Liver (tissue), 9 donors: ENCODE data around the gene LLGL2. TPM values are rescaled to one million over a fixed set of nuclear protein-coding genes. Genes with fewer than 3 reads are reported as not detected.

Experiments
- DNase-seq: peaks from one replicate; pipeline ENCODE4 v3.0.0-alpha.2; 2017; ENCODE audit warnings: low spot score
- H3K27ac ChIP-seq, 2 donors: one replicate each; pipeline ENCODE4 v1.7.0; 2013; ENCODE audit warnings: inconsistent platforms in 2 of 2, low read length in 2 of 2, control low read depth in 1 of 2, low read depth in 1 of 2, mild to moderate bottlenecking in 1 of 2
- H3K27me3 ChIP-seq, 4 donors: one replicate each; pipeline versions ENCODE4 v1.6.1 to v1.7.0; 2013; ENCODE audit warnings: low read length in 3 of 4, inconsistent platforms in 1 of 4, mild to moderate bottlenecking in 1 of 4, moderate library complexity in 1 of 4; ENCODE audit not compliant: control insufficient read depth in 4 of 4, insufficient read depth in 4 of 4
- H3K36me3 ChIP-seq, 4 donors: one replicate each; pipeline versions ENCODE4 v1.6.1 to v1.7.0; 2013; ENCODE audit warnings: low read length in 3 of 4, mild to moderate bottlenecking in 3 of 4, low read depth in 1 of 4, moderate library complexity in 1 of 4; ENCODE audit not compliant: control insufficient read depth in 4 of 4, insufficient read depth in 3 of 4
- H3K4me1 ChIP-seq, 4 donors: one replicate each; pipeline versions ENCODE4 v1.6.1 to v1.7.0; 2013; ENCODE audit warnings: low read length in 3 of 4, mild to moderate bottlenecking in 3 of 4, moderate library complexity in 1 of 4; ENCODE audit not compliant: control insufficient read depth in 4 of 4, insufficient read depth in 4 of 4
- H3K4me3 ChIP-seq, 3 donors: one replicate each; pipeline versions ENCODE4 v1.6.1 to v1.7.0; 2013; ENCODE audit warnings: low read length in 3 of 3, control low read depth in 1 of 3, low read depth in 1 of 3, mild to moderate bottlenecking in 1 of 3
- H3K9ac ChIP-seq, 2 donors: one replicate each; pipeline ENCODE4 v1.7.0; 2013; ENCODE audit warnings: low read length in 2 of 2, mild to moderate bottlenecking in 2 of 2, moderate library complexity in 2 of 2, control low read depth in 1 of 2, low read depth in 1 of 2
- H3K9me3 ChIP-seq, 4 donors: one replicate each; pipeline versions ENCODE4 v1.6.1 to v1.7.0; 2013; ENCODE audit warnings: low read length in 3 of 4; ENCODE audit not compliant: control insufficient read depth in 4 of 4
- ATF3 ChIP-seq: IDR thresholded peaks from 2 replicates; pipeline ENCODE4 v1.6.1; 2016; ENCODE audit warnings: antibody characterized with exemption
- CTCF ChIP-seq: fragments of 150-350 bp; IDR thresholded peaks from 2 replicates; pipeline ENCODE4 v1.5.1; 2017; ENCODE audit warnings: improper control_type of control experiment, low read depth, low read length; ENCODE audit not compliant: missing input control
- EGR1 ChIP-seq, 2 donors: IDR thresholded peaks; 2 replicates each; pipeline ENCODE4 v1.6.1; 2016 to 2018; ENCODE audit warnings: antibody characterized with exemption in 2 of 2, low read depth in 2 of 2
- FOXA2 ChIP-seq: IDR thresholded peaks from 2 replicates; pipeline ENCODE4 v1.6.1; 2016; ENCODE audit warnings: antibody characterized with exemption
- GABPA ChIP-seq, 2 donors: IDR thresholded peaks in 1 of 2; conservative IDR thresholded peaks in 1 of 2; 2 replicates each; pipeline ENCODE4 v1.6.1; 2016; ENCODE audit warnings: antibody characterized with exemption in 2 of 2, mild to moderate bottlenecking in 1 of 2, moderate library complexity in 1 of 2
- HNF4A ChIP-seq, 2 donors: conservative IDR thresholded peaks; 2 replicates each; pipeline ENCODE4 v1.6.1; 2016; ENCODE audit warnings: antibody characterized with exemption in 2 of 2, mild to moderate bottlenecking in 2 of 2
- HNF4G ChIP-seq: IDR thresholded peaks from 2 replicates; pipeline ENCODE4 v1.6.1; 2016; ENCODE audit warnings: antibody characterized with exemption
- NR2F2 ChIP-seq: IDR thresholded peaks from 2 replicates; pipeline ENCODE4 v1.6.1; 2016; ENCODE audit warnings: antibody characterized with exemption
- RAD21 ChIP-seq, 2 donors: IDR thresholded peaks; 2 replicates each; pipeline ENCODE4 v1.6.1; 2016; ENCODE audit warnings: antibody characterized with exemption in 2 of 2, mild to moderate bottlenecking in 2 of 2
- REST ChIP-seq: IDR thresholded peaks from 2 replicates; pipeline ENCODE4 v1.6.1; 2016; ENCODE audit warnings: antibody characterized with exemption, mild to moderate bottlenecking
- RXRA ChIP-seq, 2 donors: IDR thresholded peaks; 2 replicates each; pipeline ENCODE4 v1.6.1; 2017 to 2018; ENCODE audit warnings: antibody characterized with exemption in 2 of 2, mild to moderate bottlenecking in 1 of 2
- SP1 ChIP-seq: IDR thresholded peaks from 2 replicates; pipeline ENCODE4 v1.6.1; 2018; ENCODE audit warnings: antibody characterized with exemption, mild to moderate bottlenecking
- TAF1 ChIP-seq: conservative IDR thresholded peaks from 2 replicates; pipeline ENCODE4 v1.6.1; 2016; ENCODE audit warnings: antibody characterized with exemption, mild to moderate bottlenecking
- YY1 ChIP-seq: IDR thresholded peaks from 2 replicates; pipeline ENCODE4 v1.6.1; 2016; ENCODE audit warnings: antibody characterized with exemption, mild to moderate bottlenecking
- ZBTB33 ChIP-seq: IDR thresholded peaks from 2 replicates; pipeline ENCODE4 v1.6.1; 2016; ENCODE audit warnings: antibody characterized with exemption
- WGBS: extraction: QIAGEN DNeasy Blood & Tissue Kit; methylation state at CpG from one replicate; pipeline ENCODE4 v1.1.7; 2013; 5-methylcytosine and 5-hydroxymethylcytosine counted together
- polyA plus RNA-seq, 2 donors: library from polyadenylated mRNA; stranded (reverse) in 1 of 2; unstranded in 1 of 2; fragments of 200-250 nt in 1 of 2; fragments of >200 nt in 1 of 2; fragmentation: Nextera tagmentation in 1 of 2; extraction: Ambion mirVana in 1 of 2; gene quantifications; one replicate each; pipeline versions ENCODE4 v1.2.1 to v1.2.3, GENCODE V29; 2013 to 2015
- total RNA-seq, 2 donors: library from RNA; depleted of rRNA; stranded (reverse); fragments of >200 nt; gene quantifications; one replicate each; pipeline ENCODE4 v1.2.3, GENCODE V29; 2014
- donor health status: healthy.
- donor health status: healthy.
- donor health status: healthy.
- donor health status: healthy.
- donor health status: healthy.

The LLGL2 gene
- total and polyA plus RNA-seq, 4 donors: 23.2 to 69.6 (median 38.5) TPM

GRCh38 chr17:75544250-75544649, 18.8 kb downstream of the LLGL2 start:
- H3K9me3 ChIP-seq: no peaks in the 10 kb centered on the region
- no peaks in the 10 kb centered on the region for H3K27me3 ChIP-seq
- no peak for DNase-seq
- no peak overlapping the region for H3K27ac ChIP-seq
- TF ChIP-seq HNF4A (conservative IDR thresholded peaks at IDR 0.05) (no peak), ATF3 (no peak), ZBTB33 (no peak), FOXA2 (no peak), RXRA (IDR thresholded peaks at IDR 0.05) (no peak), NR2F2 (no peak), EGR1 (IDR thresholded peaks at IDR 0.05; ENCODE audit: low read depth in 2 of 2) (no peak), RAD21 (IDR thresholded peaks at IDR 0.05) (no peak), TAF1 (no peak), SP1 (no peak), GABPA (IDR thresholded peaks at IDR 0.05 in 1 of 2, conservative IDR thresholded peaks at IDR 0.05 in 1 of 2) (no peak), REST (no peak), YY1 (no peak), CTCF (no peak), HNF4G (no peak)
- H3K4me1 ChIP-seq: peaks cover 5 to 28% (median 13%) of the 10 kb centered on the region in 4 donors
- peaks cover 0 to 6% (median 2%) of the 10 kb centered on the region in 4 donors for H3K36me3 ChIP-seq
- no peak overlapping the region for H3K9ac ChIP-seq
- no peak overlapping the region for H3K4me3 ChIP-seq
- 83% methylated on average over 8 of the region's 8 CpGs for WGBS

- Histone ChIP-seq H3K36me3 (peaks cover 0 to 6% (median 2%) of the 10 kb centered on the region in 4 donors), H3K9ac (no peak overlapping the region), H3K27me3 (no peaks in the 10 kb centered on the region), H3K27ac (no peak overlapping the region), H3K4me1 (peaks cover 2 to 15% (median 7%) of the 10 kb centered on the region in 4 donors), H3K9me3 (no peaks in the 10 kb centered on the region), H3K4me3 (no peak overlapping the region)
- WGBS: 91% methylated on average over 13 of the region's 13 CpGs
- no peak for DNase-seq
- TF ChIP-seq ATF3: no peak
Observed at GRCh38 chr17:75546181-75546580, 20.7 kb downstream of the LLGL2 start.
